ENCODE results near the gene SYNJ1.
"Not testable (repeated sequence)": the region's sequence is repeated elsewhere in the genome, so short reads cannot be mapped to it uniquely, and the experiment has no call there.

The SYNJ1 gene

GRCh38 chr21:32727687-32728455, at the start of gene SYNJ1:
SYNJ1 (minus strand) TSS chr21:32728013; CDS start chr21:32726895, 1,118 bp downstream.
- peak; percentile 97 for DNase-seq

GRCh38 chr21:32777269-32777668, 49.5 kb upstream of the SYNJ1 start:
- no peak for DNase-seq

GRCh38 chr21:32776743-32777142, 48.9 kb upstream of the SYNJ1 start:
- no peak for DNase-seq

- DNase-seq: not testable (repeated sequence)
These were observed 45.2 kb upstream of the SYNJ1 start for GRCh38 chr21:32773048-32773344.

- DNase-seq: peak; percentile 72
These were observed 44.7 kb upstream of the SYNJ1 start for GRCh38 chr21:32772281-32773047.

GRCh38 chr21:32770871-32771523, 43.2 kb upstream of the SYNJ1 start:
- peak; percentile 60 for DNase-seq

- DNase-seq: no peak
These were observed 40.7 kb upstream of the SYNJ1 start for GRCh38 chr21:32768530-32768929.

- no peak for DNase-seq
These were observed 37.2 kb upstream of the SYNJ1 start for GRCh38 chr21:32765058-32765457.

GRCh38 chr21:32764186-32764585, 36.4 kb upstream of the SYNJ1 start:
- DNase-seq: no peak

- no peak for DNase-seq
These were observed 30.0 kb upstream of the SYNJ1 start for GRCh38 chr21:32757804-32758203.

GRCh38 chr21:32756096-32756495, 28.3 kb upstream of the SYNJ1 start:
- DNase-seq: no peak

GRCh38 chr21:32753818-32754585, 26.2 kb upstream of the SYNJ1 start:
- no peak for DNase-seq

GRCh38 chr21:32750405-32750804, 22.6 kb upstream of the SYNJ1 start:
- no peak for DNase-seq

- DNase-seq: no peak
These were observed 21.8 kb upstream of the SYNJ1 start for GRCh38 chr21:32749662-32750061.

- DNase-seq: no peak
These were observed 20.7 kb upstream of the SYNJ1 start for GRCh38 chr21:32748529-32748928.

GRCh38 chr21:32747396-32747795, 19.6 kb upstream of the SYNJ1 start:
- no peak for DNase-seq

GRCh38 chr21:32746711-32747110, 18.9 kb upstream of the SYNJ1 start:
- not testable (repeated sequence) for DNase-seq

GRCh38 chr21:32742396-32742795, 14.6 kb upstream of the SYNJ1 start:
- no peak for DNase-seq

- no peak for DNase-seq
These were observed 13.5 kb upstream of the SYNJ1 start for GRCh38 chr21:32741336-32741735.

- no peak for DNase-seq
These were observed 12.1 kb upstream of the SYNJ1 start for GRCh38 chr21:32739946-32740345.

GRCh38 chr21:32736083-32736482, 8.3 kb upstream of the SYNJ1 start:
- DNase-seq: not testable (repeated sequence)

GRCh38 chr21:32735524-32735923, 7.7 kb upstream of the SYNJ1 start:
- no peak for DNase-seq

GRCh38 chr21:32733990-32734613, 6.3 kb upstream of the SYNJ1 start:
- peak; percentile 23 for DNase-seq

All from activated CD4-positive, alpha-beta T cell treated with anti-CD3 and anti-CD28 coated beads, Interleukin-2, Interleukin-6, amounts not matched to agents 100 ng/mL and 50 ng/mL, durations not matched to agents 16 hours and 8 hours (primary cell).